ENCODE data around the gene PRXL2A.
"Not testable (repeated sequence)": the region's sequence is repeated elsewhere in the genome, so short reads cannot be mapped to it uniquely, and the experiment has no call there.

The PRXL2A gene

DNA sequence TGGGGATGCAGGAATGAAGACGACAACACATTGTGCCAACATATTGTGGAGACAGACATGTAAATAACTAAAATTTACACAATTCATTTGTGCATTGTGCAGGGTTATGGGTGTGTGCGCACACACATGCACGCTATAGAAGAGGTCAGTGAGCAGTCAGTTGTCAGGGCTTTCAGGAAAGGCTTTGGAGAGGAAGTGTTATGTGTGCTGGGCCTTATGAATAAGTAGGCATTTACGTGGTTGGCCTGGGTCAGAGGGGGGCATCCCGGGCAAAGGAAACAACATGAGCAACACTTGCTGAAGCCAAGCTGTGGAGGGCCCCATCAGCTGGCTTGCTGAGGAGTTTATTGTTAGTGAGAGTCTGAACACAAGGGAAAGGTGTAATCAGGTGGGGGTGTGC is 4.1 kb downstream of the PRXL2A start:
- Histone ChIP-seq H3K27me3 (ENCODE audit: control insufficient read depth, insufficient read depth, low read length) (no peaks in the 10 kb centered on the region), H3K36me3 (ENCODE audit: control insufficient read depth, insufficient read depth, low read length) (no peaks in the 10 kb centered on the region), H3K9ac (ENCODE audit: low read length) (no peak overlapping the region), H3K4me1 (ENCODE audit: control insufficient read depth, insufficient read depth, low read length) (peaks cover 32% of the 10 kb centered on the region), H3K4me3 (ENCODE audit: low read length) (no peak overlapping the region), H3K9me3 (ENCODE audit: control insufficient read depth, low read length) (no peaks in the 10 kb centered on the region)

DNA sequence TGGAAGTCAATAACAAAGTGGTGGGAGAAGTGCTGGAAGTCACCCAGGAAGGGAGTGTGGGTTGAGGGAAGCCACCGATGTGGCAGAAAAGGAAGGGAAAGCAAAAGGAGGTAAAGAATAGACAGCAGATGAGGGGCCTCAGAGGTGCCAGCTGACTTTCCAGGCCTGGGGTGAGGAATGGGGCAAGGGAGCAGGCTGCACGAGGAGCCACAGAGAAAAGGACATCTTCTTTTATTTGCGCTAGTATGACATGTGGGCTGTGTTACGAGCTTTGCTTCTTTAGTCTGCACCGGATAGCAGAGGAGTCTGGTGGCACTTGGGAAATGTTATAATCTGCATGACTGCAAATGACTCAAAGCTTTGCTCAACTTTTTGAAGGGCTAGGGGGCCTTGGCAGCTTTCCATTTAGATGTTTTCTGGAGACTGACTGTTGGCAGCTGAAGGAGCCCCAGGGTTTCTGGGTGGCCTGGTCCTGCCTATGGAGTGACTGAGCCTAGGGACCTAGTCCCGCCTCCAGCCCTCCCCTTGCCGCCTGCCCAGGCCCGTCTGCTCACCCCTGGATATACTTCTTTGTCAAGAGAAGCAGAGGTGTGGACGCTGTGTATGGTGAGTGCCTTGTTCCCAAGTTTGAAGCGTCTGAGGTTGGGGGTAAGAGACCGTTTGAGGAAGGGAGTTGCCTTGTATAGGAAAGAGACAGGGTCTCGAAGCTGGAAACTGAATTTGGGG is 5.1 kb downstream of the PRXL2A start:
- Histone ChIP-seq H3K36me3 (ENCODE audit: control insufficient read depth, insufficient read depth, low read length) (no peaks in the 10 kb centered on the region), H3K27me3 (ENCODE audit: control insufficient read depth, insufficient read depth, low read length) (no peaks in the 10 kb centered on the region), H3K4me1 (ENCODE audit: control insufficient read depth, insufficient read depth, low read length) (peaks cover 32% of the 10 kb centered on the region), H3K9me3 (ENCODE audit: control insufficient read depth, low read length) (no peaks in the 10 kb centered on the region), H3K4me3 (ENCODE audit: low read length) (no peak overlapping the region), H3K9ac (ENCODE audit: low read length) (no peak overlapping the region)

DNA sequence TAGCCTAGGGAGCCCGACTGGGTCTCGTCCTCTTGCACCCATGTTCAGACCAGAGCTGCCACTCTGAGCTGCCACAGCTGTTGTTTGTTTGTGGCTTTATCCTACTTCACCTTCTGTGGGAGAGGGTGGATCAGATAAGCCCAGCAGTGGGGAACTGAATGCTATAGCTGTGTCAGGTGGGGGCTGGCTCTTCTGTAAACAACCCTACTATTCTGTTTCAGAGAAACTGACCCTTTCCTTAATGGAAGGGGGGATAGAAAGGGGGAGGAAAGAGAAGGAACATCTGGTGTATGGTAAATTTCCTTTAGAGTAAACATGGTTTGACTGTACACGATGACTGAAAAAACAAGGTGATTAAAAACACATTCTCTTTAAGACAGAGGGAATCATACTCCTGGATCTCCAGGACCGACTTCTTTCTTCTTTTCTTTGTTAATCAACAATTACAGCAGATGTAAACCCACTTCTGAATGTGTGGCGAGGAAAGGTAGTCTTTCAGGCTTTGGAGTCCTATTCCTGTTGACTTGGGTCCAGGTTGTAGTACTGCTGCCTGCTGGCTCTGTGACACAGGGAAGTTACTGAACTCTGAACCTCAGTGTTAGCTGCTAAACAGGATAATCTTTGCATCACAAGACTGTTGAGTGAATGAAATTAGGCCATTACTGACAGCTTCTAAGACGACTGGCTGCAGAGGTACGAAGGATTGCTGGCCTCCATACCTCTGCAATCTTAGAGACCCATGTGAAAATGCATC is 6.0 kb downstream of the PRXL2A start:
- Histone ChIP-seq H3K27me3 (ENCODE audit: control insufficient read depth, insufficient read depth, low read length) (no peaks in the 10 kb centered on the region), H3K4me3 (ENCODE audit: low read length) (no peak overlapping the region), H3K9ac (ENCODE audit: low read length) (no peak overlapping the region), H3K36me3 (ENCODE audit: control insufficient read depth, insufficient read depth, low read length) (no peaks in the 10 kb centered on the region), H3K4me1 (ENCODE audit: control insufficient read depth, insufficient read depth, low read length) (peaks cover 32% of the 10 kb centered on the region), H3K9me3 (ENCODE audit: control insufficient read depth, low read length) (no peaks in the 10 kb centered on the region)

DNA sequence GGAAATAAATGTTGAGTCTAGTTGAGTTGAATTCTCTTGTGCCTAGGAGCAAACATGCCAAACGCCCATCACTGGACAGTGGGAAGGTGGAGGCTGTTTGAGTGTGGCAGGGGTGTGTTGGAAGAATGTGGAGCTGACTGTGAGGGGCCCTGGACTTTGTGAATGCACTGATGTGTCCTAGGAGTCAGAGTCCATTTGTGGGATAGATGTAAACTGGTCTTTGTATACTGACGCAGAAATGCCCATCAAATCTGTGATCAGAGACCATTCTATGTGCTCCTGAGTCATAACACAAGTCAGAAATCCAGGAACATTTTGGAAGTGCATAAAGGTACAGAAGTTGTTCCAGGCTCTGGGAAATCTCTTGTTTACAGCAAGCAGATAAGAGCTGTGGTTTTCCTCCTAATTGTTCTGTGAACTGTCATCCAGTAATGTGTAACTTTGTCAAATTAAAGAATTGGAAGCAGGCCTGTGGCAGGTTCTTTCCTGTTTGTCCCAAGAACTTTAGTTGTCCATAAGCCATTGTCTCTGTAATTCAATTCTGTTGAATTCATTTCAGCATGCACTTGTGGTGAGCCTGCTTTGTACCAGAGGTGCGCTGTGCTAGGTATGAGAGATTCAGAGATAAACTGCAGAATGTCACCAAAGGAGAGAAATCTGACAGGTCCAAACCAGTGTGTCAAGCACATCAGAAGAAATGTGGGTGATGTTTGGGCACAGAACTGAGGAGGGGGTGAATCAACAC is 7.6 kb downstream of the PRXL2A start:
- no peak overlapping the region for H3K9ac ChIP-seq (ENCODE audit: low read length)

DNA sequence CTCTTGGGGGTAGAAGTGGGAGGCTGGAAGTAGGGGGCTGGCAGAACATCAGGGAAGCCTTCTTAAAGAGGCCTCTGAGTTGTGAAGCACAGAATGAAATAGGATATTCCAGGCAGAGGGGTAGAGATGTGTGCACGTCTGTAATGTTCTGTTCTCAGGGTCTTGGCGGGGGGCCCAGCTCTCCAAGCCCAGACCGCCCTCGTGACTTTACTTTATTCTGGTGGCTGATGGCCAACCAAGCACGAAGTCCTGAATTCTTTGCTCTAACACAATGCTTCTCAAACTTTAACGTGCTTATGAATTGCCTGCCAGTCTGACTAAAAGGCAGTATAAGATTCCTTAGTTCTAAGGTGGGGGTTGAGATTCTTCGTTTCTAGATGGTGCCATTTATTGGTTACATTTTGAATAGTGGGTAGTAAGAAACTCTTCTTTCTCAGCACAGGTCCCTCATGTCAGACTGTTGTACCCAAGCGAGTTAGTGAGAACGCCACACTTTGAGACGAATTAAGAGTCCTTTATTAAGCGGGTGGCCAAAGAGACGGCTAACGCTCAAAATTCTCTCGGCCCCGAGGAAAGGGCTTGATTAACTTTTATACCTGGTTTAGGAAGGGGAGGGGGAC is 8.2 kb downstream of the PRXL2A start:
- H3K4me3 ChIP-seq (ENCODE audit: low read length) = no peak overlapping the region
- no peaks in the 10 kb centered on the region for H3K27me3 ChIP-seq (ENCODE audit: control insufficient read depth, insufficient read depth, low read length)
- H3K4me1 ChIP-seq (ENCODE audit: control insufficient read depth, insufficient read depth, low read length) = peaks cover 19% of the 10 kb centered on the region
- H3K36me3 ChIP-seq (ENCODE audit: control insufficient read depth, insufficient read depth, low read length) = no peaks in the 10 kb centered on the region
- no peak overlapping the region for H3K9ac ChIP-seq (ENCODE audit: low read length)
- no peaks in the 10 kb centered on the region for H3K9me3 ChIP-seq (ENCODE audit: control insufficient read depth, low read length)

More for the DNA sequence above, 7.6 kb downstream of the PRXL2A start:
- Histone ChIP-seq H3K9me3 (ENCODE audit: control insufficient read depth, low read length) (no peaks in the 10 kb centered on the region), H3K4me1 (ENCODE audit: control insufficient read depth, insufficient read depth, low read length) (peaks cover 23% of the 10 kb centered on the region), H3K36me3 (ENCODE audit: control insufficient read depth, insufficient read depth, low read length) (no peaks in the 10 kb centered on the region), H3K4me3 (ENCODE audit: low read length) (no peak overlapping the region), H3K27me3 (ENCODE audit: control insufficient read depth, insufficient read depth, low read length) (no peaks in the 10 kb centered on the region)

DNA sequence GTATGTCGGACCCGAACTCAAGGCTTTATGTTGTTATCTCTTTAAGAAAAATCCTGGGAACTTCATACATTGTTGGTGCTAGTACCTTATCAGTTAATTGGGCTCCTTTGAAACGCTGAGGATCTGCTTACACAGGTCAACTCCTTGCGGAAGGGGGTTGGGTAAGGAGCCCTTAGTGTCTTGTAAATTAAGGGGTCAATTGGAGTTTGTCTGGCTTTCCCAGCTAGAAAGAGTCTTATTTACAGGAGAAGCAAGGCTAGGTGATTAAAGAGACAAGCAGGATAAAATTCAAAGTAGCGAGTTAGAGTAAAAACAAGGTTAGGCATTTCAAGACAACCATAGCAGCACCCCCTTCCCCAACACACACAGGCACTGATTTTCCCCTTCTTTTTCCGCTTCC is 8.9 kb downstream of the PRXL2A start:
- H3K27me3 ChIP-seq (ENCODE audit: control insufficient read depth, insufficient read depth, low read length); H3K36me3 ChIP-seq (ENCODE audit: control insufficient read depth, insufficient read depth, low read length); H3K9ac ChIP-seq (ENCODE audit: low read length); H3K4me3 ChIP-seq (ENCODE audit: low read length); H3K9me3 ChIP-seq (ENCODE audit: control insufficient read depth, low read length): not testable (repeated sequence)
- H3K4me1 ChIP-seq (ENCODE audit: control insufficient read depth, insufficient read depth, low read length) = peaks cover 19% of the 10 kb centered on the region

DNA sequence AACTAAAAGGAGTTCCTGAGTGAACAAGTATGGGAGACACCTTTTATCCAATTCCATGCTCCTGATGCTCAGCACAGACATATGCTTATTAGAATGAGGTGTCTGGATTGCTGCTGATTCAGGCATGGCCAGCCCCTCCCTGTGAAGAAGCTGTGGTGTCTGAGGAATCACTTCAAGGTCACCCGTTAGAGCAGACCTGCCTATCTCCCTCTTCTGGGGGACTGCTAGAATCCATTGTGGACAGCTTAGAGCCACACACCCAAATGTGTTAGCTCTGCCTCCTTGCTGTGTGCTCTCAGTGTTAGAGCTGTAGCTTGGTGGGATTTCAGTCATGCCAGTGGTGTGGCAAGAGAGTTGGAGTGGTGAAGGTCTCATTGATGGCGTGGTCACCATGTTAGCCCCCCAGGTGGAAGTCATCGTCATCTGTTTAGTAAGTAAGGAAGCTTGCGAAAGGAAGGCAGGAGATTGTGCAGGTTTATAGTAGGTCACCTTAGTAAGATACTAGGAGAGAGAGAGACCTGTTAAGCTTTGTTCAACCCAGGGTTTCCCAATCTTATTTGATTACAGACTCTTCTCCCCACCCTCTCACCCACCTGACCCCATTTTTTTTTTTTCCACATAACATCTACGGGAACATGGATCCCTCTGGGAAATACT is 12.8 kb downstream of the PRXL2A start:
- Histone ChIP-seq H3K36me3 (ENCODE audit: control insufficient read depth, insufficient read depth, low read length) (no peaks in the 10 kb centered on the region), H3K9me3 (ENCODE audit: control insufficient read depth, low read length) (no peaks in the 10 kb centered on the region), H3K4me1 (ENCODE audit: control insufficient read depth, insufficient read depth, low read length) (no peaks in the 10 kb centered on the region), H3K4me3 (ENCODE audit: low read length) (no peak overlapping the region), H3K9ac (ENCODE audit: low read length) (no peak overlapping the region), H3K27me3 (ENCODE audit: control insufficient read depth, insufficient read depth, low read length) (no peaks in the 10 kb centered on the region)

DNA sequence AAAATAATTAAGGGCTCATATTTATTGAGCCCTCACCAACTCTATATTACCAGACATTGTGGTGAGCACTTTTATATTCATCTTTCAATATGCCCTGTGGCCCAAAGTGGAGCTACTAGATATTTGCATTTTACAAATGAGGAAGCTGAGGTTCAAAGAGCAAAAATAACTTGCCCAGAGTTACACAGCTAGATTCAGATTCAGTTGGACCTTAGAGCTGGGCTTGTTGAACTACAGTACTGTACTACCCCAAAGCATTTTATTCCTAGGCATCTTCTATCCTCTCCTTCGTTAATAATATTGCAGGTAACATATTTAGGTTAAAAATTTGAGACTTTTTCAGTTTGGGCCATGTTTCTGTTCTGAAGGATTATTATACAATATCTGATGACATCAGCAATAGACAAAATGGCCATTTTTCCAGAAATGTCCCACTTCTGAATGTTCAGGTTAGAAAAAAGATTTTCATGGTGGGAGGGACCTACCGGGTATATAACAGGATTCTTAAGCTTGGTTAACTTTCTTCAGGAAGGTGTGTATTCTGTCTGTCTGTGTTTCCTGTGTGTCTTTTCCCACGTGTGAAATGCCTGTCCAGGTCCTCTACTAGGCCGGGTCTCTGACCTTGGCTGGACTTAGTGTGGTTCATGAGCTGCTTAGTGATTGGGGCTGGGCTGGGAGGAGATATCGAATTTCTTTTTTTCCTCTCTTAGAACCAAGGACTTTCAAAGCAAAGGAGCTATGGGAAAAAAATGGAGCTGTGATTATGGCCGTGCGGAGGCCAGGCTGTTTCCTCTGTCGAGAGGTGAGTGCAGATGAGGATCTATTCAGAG is 13.6 kb downstream of the PRXL2A start:
- no peaks in the 10 kb centered on the region for H3K4me1 ChIP-seq (ENCODE audit: control insufficient read depth, insufficient read depth, low read length)
- H3K9me3 ChIP-seq (ENCODE audit: control insufficient read depth, low read length) = no peaks in the 10 kb centered on the region
- no peaks in the 10 kb centered on the region for H3K36me3 ChIP-seq (ENCODE audit: control insufficient read depth, insufficient read depth, low read length)
- H3K9ac ChIP-seq (ENCODE audit: low read length) = no peak overlapping the region
- H3K27me3 ChIP-seq (ENCODE audit: control insufficient read depth, insufficient read depth, low read length) = no peaks in the 10 kb centered on the region
- H3K4me3 ChIP-seq (ENCODE audit: low read length) = no peak overlapping the region

DNA sequence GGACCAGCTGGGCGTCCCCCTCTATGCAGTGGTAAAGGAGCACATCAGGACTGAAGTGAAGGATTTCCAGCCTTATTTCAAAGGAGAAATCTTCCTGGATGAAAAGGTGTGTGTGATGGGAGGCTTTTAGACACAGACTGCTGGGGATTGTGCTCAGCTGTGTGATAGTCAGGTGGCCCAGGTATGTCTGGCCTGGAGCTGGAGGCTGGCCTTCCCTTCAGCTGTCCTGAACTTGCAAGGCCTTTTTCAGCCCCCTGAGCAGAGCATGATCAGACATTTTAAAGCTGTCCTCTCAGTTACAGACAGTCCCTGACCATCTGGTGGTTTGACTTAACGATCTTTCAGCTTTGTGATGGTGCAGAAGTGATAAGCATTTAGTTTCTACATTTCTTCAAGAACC is 17.6 kb downstream of the PRXL2A start:
- no peaks in the 10 kb centered on the region for H3K9me3 ChIP-seq (ENCODE audit: control insufficient read depth, low read length)
- H3K36me3 ChIP-seq (ENCODE audit: control insufficient read depth, insufficient read depth, low read length) = no peaks in the 10 kb centered on the region
- no peak overlapping the region for H3K9ac ChIP-seq (ENCODE audit: low read length)
- H3K4me1 ChIP-seq (ENCODE audit: control insufficient read depth, insufficient read depth, low read length) = peaks cover 8% of the 10 kb centered on the region
- no peak overlapping the region for H3K4me3 ChIP-seq (ENCODE audit: low read length)
- no peaks in the 10 kb centered on the region for H3K27me3 ChIP-seq (ENCODE audit: control insufficient read depth, insufficient read depth, low read length)

DNA sequence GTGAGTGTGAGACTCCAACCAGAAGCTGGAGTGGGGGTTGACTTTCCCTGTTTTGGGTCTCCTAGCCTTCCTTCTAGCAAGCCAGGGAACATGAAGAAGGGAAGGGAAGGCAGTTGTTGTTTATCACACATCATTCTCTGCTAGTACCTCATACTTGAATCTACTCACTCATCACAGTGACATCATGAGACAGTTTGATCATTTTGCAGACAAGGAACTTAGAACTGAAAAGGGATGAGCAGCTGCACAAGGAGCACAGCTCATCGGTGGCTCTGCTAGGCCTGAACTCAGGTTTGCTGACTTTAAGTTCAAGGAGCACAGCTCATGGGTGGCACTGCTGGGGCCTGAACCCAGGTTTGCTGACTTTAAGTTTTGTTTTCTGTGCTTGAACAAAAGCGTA is 19.2 kb downstream of the PRXL2A start:
- H3K4me3 ChIP-seq (ENCODE audit: low read length) = no peak overlapping the region
- H3K36me3 ChIP-seq (ENCODE audit: control insufficient read depth, insufficient read depth, low read length) = no peaks in the 10 kb centered on the region
- H3K9ac ChIP-seq (ENCODE audit: low read length) = no peak overlapping the region
- no peaks in the 10 kb centered on the region for H3K9me3 ChIP-seq (ENCODE audit: control insufficient read depth, low read length)
- H3K4me1 ChIP-seq (ENCODE audit: control insufficient read depth, insufficient read depth, low read length) = peaks cover 8% of the 10 kb centered on the region
- H3K27me3 ChIP-seq (ENCODE audit: control insufficient read depth, insufficient read depth, low read length) = no peaks in the 10 kb centered on the region

DNA sequence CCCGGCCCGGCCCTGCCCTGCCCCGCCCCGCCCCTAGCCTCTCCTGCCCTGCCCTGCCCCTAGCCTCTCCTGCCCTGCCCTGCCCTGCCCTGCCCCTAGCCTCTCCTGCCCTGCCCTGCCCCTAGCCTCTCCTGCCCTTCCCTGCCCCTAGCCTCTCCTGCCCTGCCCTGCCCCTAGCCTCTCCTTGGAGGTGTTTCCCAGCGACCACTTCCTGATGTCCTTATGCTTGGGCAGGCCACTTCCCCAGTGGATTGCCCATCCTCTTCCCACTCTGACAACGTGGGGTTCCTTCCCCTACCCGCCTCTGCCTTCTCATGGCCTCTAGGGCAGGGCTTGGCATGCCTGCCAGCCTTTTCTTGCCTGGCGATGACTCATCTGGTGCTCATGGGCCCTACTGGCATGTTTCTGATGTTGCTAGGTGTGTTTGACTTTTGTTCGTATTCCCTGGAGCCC is 21.2 kb downstream of the PRXL2A start:
- no peaks in the 10 kb centered on the region for H3K27me3 ChIP-seq (ENCODE audit: control insufficient read depth, insufficient read depth, low read length)
- H3K4me3 ChIP-seq (ENCODE audit: low read length) = no peak overlapping the region
- H3K36me3 ChIP-seq (ENCODE audit: control insufficient read depth, insufficient read depth, low read length) = no peaks in the 10 kb centered on the region
- H3K9me3 ChIP-seq (ENCODE audit: control insufficient read depth, low read length) = no peaks in the 10 kb centered on the region
- no peak overlapping the region for H3K9ac ChIP-seq (ENCODE audit: low read length)
- H3K4me1 ChIP-seq (ENCODE audit: control insufficient read depth, insufficient read depth, low read length) = peaks cover 8% of the 10 kb centered on the region

Measured in mucosa of stomach (tissue), 1 donor.